A549 (cell line): ENCODE measurements around the gene MAPRE3. TPM values are rescaled to one million over a fixed set of nuclear protein-coding genes. Genes with fewer than 3 reads are reported as not detected.

Experiments
- ATAC-seq, 2 experiments: fragments of 200-7000 bp in 1 of 2; fragments of >200 bp in 1 of 2; cut with Nextera tagmentation in 1 of 2; cut with Tn5 transposase in 1 of 2; 3 replicates each; pipeline versions ENCODE4 v1.8.0 to v1.9.1; 2018 to 2020; ENCODE audit warnings: mild to moderate bottlenecking in 1 of 2, moderate library complexity in 1 of 2
- CTCF ChIA-PET: fragments of 300-600 bp; sonication (Branson Sonifier 250); formaldehyde crosslinking; extraction: SDS; loops from one replicate; lab custom pipeline; 2021; ENCODE audit warnings: antibody characterized with exemption, inconsistent platforms; lab: Yijun Ruan, JAX
- POLR2A ChIA-PET: fragments of 350-600 bp; formaldehyde crosslinking; extraction: SDS; loops from one replicate; lab custom pipeline; 2021; ENCODE audit warnings: antibody characterized with exemption, inconsistent platforms; lab: Yijun Ruan, JAX
- DNase-seq, 2 experiments: peaks; one replicate each; pipeline versions ENCODE4 v3.0.0 to v3.0.0-alpha.2; 2011 to 2016; ENCODE audit warnings: low read depth in 1 of 2, low spot score in 1 of 2
- FAIRE-seq: peaks from 2 replicates; lab custom pipeline; 2011; peaks lifted over from hg19 to GRCh38; lab: Jason Lieb, UNC
- H3K27ac ChIP-seq, 2 experiments: fragments of >200 bp; sonication (Bioruptor Twin); formaldehyde crosslinking; 3 replicates each; pipeline ENCODE4 v1.5.1; 2016 to 2017
- H3K4me1 ChIP-seq: fragments of >200 bp; sonication (Bioruptor Twin); formaldehyde crosslinking; 3 replicates; pipeline ENCODE4 v1.6.1; 2016
- H3K4me2 ChIP-seq: fragments of >200 bp; sonication (Bioruptor Twin); formaldehyde crosslinking; 3 replicates; pipeline ENCODE4 v1.6.1; 2016
- H3K4me3 ChIP-seq: fragments of >200 bp; sonication (Bioruptor Twin); formaldehyde crosslinking; 3 replicates; pipeline ENCODE4 v1.5.1; 2016
- H3K9me3 ChIP-seq: fragments of >200 bp; sonication (Bioruptor Twin); formaldehyde crosslinking; 3 replicates; pipeline ENCODE4 v1.6.1; 2016
- CEBPB ChIP-seq, 2 experiments: fragments of >200 bp in 1 of 2; sonication (Bioruptor Twin) in 1 of 2; formaldehyde crosslinking in 1 of 2; IDR thresholded peaks; 2 replicates each; pipeline ENCODE4 v1.6.1; 2012 to 2016
- EHF ChIP-seq: fragments of 250-450 bp; sonication (Bioruptor Pico); IDR thresholded peaks from 2 replicates; pipeline ENCODE4 v1.5.0; 2020; ENCODE audit warnings: mild to moderate bottlenecking
- FOSB ChIP-seq: fragments of 250-450 bp; sonication (Bioruptor Pico); IDR thresholded peaks from 2 replicates; pipeline ENCODE4 v1.5.0; 2020; ENCODE audit warnings: mild to moderate bottlenecking, moderate library complexity
- FOSL2 ChIP-seq, 2 experiments: fragments of 450-650 bp in 1 of 2; fragments of >200 bp in 1 of 2; sonication (Bioruptor Twin) in 1 of 2; formaldehyde crosslinking; IDR thresholded peaks; 2 replicates each; pipeline versions ENCODE4 v1.5.0 to v1.6.1; 2016 to 2020; ENCODE audit warnings: mild to moderate bottlenecking in 1 of 2, moderate library complexity in 1 of 2
- HEYL ChIP-seq: fragments of 250-450 bp; sonication (Bioruptor Pico); IDR thresholded peaks from 2 replicates; pipeline ENCODE4 v1.8.0; 2021; ENCODE audit warnings: mild to moderate bottlenecking, moderate library complexity
- JUN ChIP-seq, 2 experiments: fragments of >200 bp; sonication (Bioruptor Twin); formaldehyde crosslinking; IDR thresholded peaks; 2 replicates in 1 of 2; 3 replicates in 1 of 2; pipeline ENCODE4 v1.6.1; 2016 to 2017
- MAZ ChIP-seq: fragments of 150-350 bp; IDR thresholded peaks from 2 replicates; pipeline ENCODE4 v1.6.1; 2014; ENCODE audit warnings: antibody characterized with exemption, low read depth, low read length, borderline replicate concordance
- PHF8 ChIP-seq: fragments of 200-600 bp; sonication (generic); IDR thresholded peaks from 2 replicates; pipeline ENCODE4 v1.6.1; 2016; ENCODE audit warnings: low read depth, mild to moderate bottlenecking, antibody characterized with exemption, moderate library complexity, borderline replicate concordance
- POLR2A ChIP-seq: IDR thresholded peaks from 2 replicates; pipeline ENCODE4 v1.6.1; 2012; ENCODE audit warnings: mild to moderate bottlenecking, low read length
- RAD21 ChIP-seq, 2 experiments: fragments of >200 bp in 1 of 2; sonication (Bioruptor Twin) in 1 of 2; formaldehyde crosslinking in 1 of 2; IDR thresholded peaks in 1 of 2; conservative IDR thresholded peaks in 1 of 2; 2 replicates in 1 of 2; 3 replicates in 1 of 2; pipeline ENCODE4 v1.6.1; 2012 to 2018; ENCODE audit warnings: inconsistent platforms in 1 of 2
- RARB ChIP-seq: fragments of 250-450 bp; sonication (Bioruptor Pico); IDR thresholded peaks from 2 replicates; pipeline ENCODE4 v1.8.0; 2021; ENCODE audit warnings: mild to moderate bottlenecking, moderate library complexity
- SMC3 ChIP-seq: fragments of >200 bp; sonication (Bioruptor Twin); formaldehyde crosslinking; IDR thresholded peaks from 3 replicates; pipeline ENCODE4 v1.6.1; 2018; ENCODE audit warnings: inconsistent platforms
- SREBF2 ChIP-seq: fragments of 450-650 bp; IDR thresholded peaks from 2 replicates; pipeline ENCODE4 v1.6.1; 2014; ENCODE audit warnings: mild to moderate bottlenecking, moderate library complexity
- ZC3H11A ChIP-seq: fragments of 450-650 bp; IDR thresholded peaks from 2 replicates; pipeline ENCODE4 v1.6.1; 2014; ENCODE audit warnings: antibody characterized with exemption, mild to moderate bottlenecking
- ZSCAN20 ChIP-seq: fragments of 250-450 bp; sonication (Bioruptor Pico); IDR thresholded peaks from 2 replicates; pipeline ENCODE4 v1.8.0; 2022; ENCODE audit warnings: mild to moderate bottlenecking, moderate library complexity
- WGBS: methylation state at CpG from one replicate; pipeline ENCODE4 v1.1.6; 2017; ENCODE audit errors: missing lambda C conversion rate; 5-methylcytosine and 5-hydroxymethylcytosine counted together
- polyA plus RNA-seq, 4 experiments: library from polyadenylated mRNA; depleted of rRNA in 3 of 4; stranded (reverse); fragments of >200 nt; fragmentation: RNase III in 1 of 4; extraction: RNeasy Plus Mini Kit Qiagen cat#74134 plus additional on column Dnase treatment in 1 of 4; gene quantifications; 2 replicates in 3 of 4; 3 replicates in 1 of 4; pipeline ENCODE4 v1.2.3, GENCODE V29; 2011 to 2017
- TF ChIP-seq, protein P1 (sequence below): IDR thresholded peaks from 2 replicates; pipeline ENCODE4 v1.6.1; 2012
- TF ChIP-seq, protein P2 (sequence below): fragments of >200 bp; sonication (Bioruptor Twin); formaldehyde crosslinking; IDR thresholded peaks from 3 replicates; pipeline ENCODE4 v1.6.1; 2016
- TF ChIP-seq, protein P3 (sequence below): fragments of 450-650 bp; IDR thresholded peaks from 2 replicates; pipeline ENCODE4 v1.6.1; 2014; ENCODE audit warnings: antibody characterized with exemption
- TF ChIP-seq, protein P4 (sequence below): IDR thresholded peaks from 2 replicates; pipeline ENCODE4 v1.6.1; 2012; ENCODE audit warnings: low read depth, borderline replicate concordance

Gene MAPRE3
- polyA plus RNA-seq, 2 of the 4 experiments (the other 2 are of a cell fraction), result 12.1 to 21.5 TPM

DNA sequence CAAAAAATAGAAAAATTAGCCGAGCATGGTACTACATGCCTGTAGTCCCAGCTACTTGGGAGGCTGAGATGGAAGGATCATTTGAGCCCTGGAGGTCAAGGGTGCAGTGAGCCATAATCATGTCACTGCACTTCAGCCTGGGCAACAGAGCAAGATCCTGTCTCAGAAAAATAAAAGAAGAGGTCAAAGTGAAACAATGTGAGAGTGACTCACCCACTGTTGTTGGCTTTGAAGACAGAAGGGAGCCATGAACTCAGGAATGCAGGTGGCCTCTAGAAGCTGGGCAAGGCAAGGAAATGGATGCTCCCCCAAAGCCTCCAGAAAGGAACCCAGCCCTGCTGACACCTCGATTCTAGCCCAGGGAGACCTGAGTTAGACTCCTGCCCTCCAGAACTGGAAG is 58.6 kb downstream of the MAPRE3 start:
- no peak overlapping the region for H3K4me3 ChIP-seq
- TF ChIP-seq FOSL2 (IDR thresholded peaks at IDR 0.05) (0 out of 2 replicates have a peak, but pooled peaks have one; percentile 8), FOSL2 (CRISPR knock-in tag; IDR thresholded peaks at IDR 0.05) (no peak), SMC3 (no peak)
- TF ChIP-seq, all 56 proteins: peak for 1
- Histone ChIP-seq H3K4me2 (no peak overlapping the region), H3K27ac (peak overlapping the region in 1 of 2 experiments; percentile 23; a peak in 1 of 6 replicates), H3K4me1 (peaks cover 18% of the 10 kb centered on the region), H3K9me3 (no peaks in the 10 kb centered on the region)
- DNase-seq, result no peak
- ChIA-PET CTCF (interaction anchor here (1.0 to 9.5 kb wide), 5 partner anchors 10 to 183 kb away, joined by 3 to 75 read pairs (median 3); no protein-coding TSS in a partner anchor), POLR2A (interaction anchor here (1.3 kb wide), 1 partner anchor 42 kb away, joined by 4 read pairs; the partner anchor contains the start of gene OST4)
- no peak for FAIRE-seq
- WGBS, result 61% methylated on average over 2 of the region's 2 CpGs
- ATAC-seq, result no peak

DNA sequence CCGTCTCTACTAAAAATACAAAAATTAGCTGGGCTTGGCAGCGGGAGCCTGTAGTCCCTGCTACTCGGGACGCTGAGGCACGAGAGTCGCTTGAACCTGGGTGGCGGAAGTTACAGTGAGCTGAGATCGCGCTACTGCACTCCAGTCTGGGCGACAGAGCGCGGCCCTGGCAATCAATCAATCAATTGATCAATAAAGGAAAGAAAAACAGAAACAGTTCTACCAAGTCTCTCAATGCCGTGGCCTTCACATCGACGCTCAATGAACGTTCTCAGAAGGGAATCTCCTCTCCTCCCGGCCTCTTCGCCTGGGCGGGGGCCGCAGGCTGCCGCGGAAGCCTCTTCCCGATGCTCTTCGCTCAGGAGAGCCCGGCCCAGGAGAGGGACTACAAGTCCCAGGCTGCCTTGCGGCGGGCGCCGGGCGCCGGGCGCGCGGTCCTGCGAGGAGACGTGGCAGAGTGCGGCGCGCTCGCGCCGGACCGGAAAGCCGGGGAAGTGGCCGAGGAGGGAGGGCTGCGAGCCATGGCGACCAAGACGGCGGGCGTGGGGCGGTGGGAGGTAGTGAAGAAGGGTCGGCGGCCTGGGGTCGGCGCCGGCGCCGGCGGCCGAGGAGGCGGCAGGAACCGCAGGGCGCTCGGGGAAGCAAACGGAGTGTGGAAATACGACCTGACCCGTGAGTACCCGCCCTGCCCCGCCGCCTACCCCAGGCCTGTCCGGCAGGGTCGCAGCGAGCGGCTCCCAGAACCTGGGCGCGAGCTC is 62.2 kb downstream of the MAPRE3 start, which contains the start of gene TMEM214:
TMEM214 (plus strand) TSS at position 471 of the 758 bp plus-strand sequence; CDS start at position 522, 51 bp downstream.
- WGBS, result under 1% methylated on average over 47 of the region's 76 CpGs
- Histone ChIP-seq H3K9me3 (no peaks in the 10 kb centered on the region), H3K27ac (peak within 1 kb of the TSS; percentile 91 to 95), H3K4me1 (peaks cover 23% of the 10 kb centered on the region), H3K4me3 (peak within 1 kb of the TSS; percentile 80), H3K4me2 (peak within 1 kb of the TSS; percentile 81)
- POLR2A ChIA-PET, result interaction anchor here (0.5 to 2.3 kb wide), 4 partner anchors 10 to 202 kb away, joined by 3 to 9 read pairs (median 4); partner anchors contain the start of gene AGBL5
- FAIRE-seq (no peak), DNase-seq (peak; percentile 91 to 95), ATAC-seq (peak; percentile 97 to 99)
- TF ChIP-seq CEBPB (IDR thresholded peaks at IDR 0.05), result no peak
- TF ChIP-seq ZC3H11A, result no peak
- TF ChIP-seq ZSCAN20, result no peak
- TF ChIP-seq PHF8, result peak; percentile 92
- no peak for TF ChIP-seq RAD21 (conservative IDR thresholded peaks at IDR 0.05 in 1 of 2, IDR thresholded peaks at IDR 0.05 in 1 of 2)
- no peak for TF ChIP-seq SREBF2
- no peak for TF ChIP-seq HEYL (CRISPR knock-in tag)
- TF ChIP-seq, protein P1, sequence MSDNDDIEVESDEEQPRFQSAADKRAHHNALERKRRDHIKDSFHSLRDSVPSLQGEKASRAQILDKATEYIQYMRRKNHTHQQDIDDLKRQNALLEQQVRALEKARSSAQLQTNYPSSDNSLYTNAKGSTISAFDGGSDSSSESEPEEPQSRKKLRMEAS, result peak; percentile 58
- TF ChIP-seq SMC3, result 0 out of 3 replicates have a peak, but pooled peaks have one; percentile 7
- TF ChIP-seq, protein P2, sequence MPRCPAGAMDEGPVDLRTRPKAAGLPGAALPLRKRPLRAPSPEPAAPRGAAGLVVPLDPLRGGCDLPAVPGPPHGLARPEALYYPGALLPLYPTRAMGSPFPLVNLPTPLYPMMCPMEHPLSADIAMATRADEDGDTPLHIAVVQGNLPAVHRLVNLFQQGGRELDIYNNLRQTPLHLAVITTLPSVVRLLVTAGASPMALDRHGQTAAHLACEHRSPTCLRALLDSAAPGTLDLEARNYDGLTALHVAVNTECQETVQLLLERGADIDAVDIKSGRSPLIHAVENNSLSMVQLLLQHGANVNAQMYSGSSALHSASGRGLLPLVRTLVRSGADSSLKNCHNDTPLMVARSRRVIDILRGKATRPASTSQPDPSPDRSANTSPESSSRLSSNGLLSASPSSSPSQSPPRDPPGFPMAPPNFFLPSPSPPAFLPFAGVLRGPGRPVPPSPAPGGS, result peak; percentile 70; the same call in 1 of the 3 replicates
- TF ChIP-seq, protein P3, sequence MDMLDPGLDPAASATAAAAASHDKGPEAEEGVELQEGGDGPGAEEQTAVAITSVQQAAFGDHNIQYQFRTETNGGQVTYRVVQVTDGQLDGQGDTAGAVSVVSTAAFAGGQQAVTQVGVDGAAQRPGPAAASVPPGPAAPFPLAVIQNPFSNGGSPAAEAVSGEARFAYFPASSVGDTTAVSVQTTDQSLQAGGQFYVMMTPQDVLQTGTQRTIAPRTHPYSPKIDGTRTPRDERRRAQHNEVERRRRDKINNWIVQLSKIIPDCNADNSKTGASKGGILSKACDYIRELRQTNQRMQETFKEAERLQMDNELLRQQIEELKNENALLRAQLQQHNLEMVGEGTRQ, result no peak
- TF ChIP-seq, protein P4, sequence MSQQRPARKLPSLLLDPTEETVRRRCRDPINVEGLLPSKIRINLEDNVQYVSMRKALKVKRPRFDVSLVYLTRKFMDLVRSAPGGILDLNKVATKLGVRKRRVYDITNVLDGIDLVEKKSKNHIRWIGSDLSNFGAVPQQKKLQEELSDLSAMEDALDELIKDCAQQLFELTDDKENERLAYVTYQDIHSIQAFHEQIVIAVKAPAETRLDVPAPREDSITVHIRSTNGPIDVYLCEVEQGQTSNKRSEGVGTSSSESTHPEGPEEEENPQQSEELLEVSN, result no peak
- peak; percentile 82 for TF ChIP-seq POLR2A
- no peak for TF ChIP-seq EHF (CRISPR knock-in tag)
- no peak for TF ChIP-seq RARB (CRISPR knock-in tag)
- peak; percentile 87 to 90 for TF ChIP-seq JUN (IDR thresholded peaks at IDR 0.05)
- TF ChIP-seq FOSB, result no peak
- no peak for TF ChIP-seq MAZ
- CTCF ChIA-PET, result interaction anchor here (0.6 to 9.5 kb wide), 10 partner anchors 8 to 187 kb away, joined by 3 to 75 read pairs (median 5); no protein-coding TSS in a partner anchor
